NOMO-1 treated with DMSO at 0.1 percent for 48 hours (cell line): ENCODE data around the gene DCST2.
"Not testable (repeated sequence)": the region's sequence is repeated elsewhere in the genome, so short reads cannot be mapped to it uniquely, and the experiment has no call there.

ENCODE experiments used
- DNase-seq: peaks from one replicate; lab custom pipeline; 2025; ENCODE audit not compliant: unreplicated experiment; lab: John Stamatoyannopoulos, UW

Gene DCST2

GRCh38 chr1:154982341-154982740 lies 51.2 kb downstream of the DCST2 start:
- DNase-seq: no peak

GRCh38 chr1:154978360-154978759 lies 55.2 kb downstream of the DCST2 start:
- DNase-seq: no peak

DNA sequence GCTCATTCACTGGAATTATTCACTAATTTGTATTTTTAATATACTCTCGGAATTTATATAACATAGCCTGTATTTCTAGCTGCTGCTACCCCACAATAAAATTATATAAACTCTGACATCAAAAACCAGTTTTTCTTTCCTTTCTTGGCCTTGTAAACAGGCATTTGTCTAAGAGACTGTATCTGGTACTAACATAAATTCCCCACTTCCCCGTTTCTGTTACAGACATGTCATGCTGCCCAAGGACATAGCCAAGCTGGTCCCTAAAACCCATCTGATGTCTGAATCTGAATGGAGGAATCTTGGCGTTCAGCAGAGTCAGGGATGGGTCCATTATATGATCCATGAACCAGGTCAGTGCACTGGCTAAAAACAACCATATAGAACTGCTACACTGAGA lies 55.8 kb downstream of the DCST2 start:
- not testable (repeated sequence) for DNase-seq

GRCh38 chr1:154975409-154976059 lies 58.0 kb downstream of the DCST2 start:
- DNase-seq: peak; percentile 41

- peak; percentile 97 for DNase-seq
Measured at GRCh38 chr1:154974808-154975408, 58.7 kb downstream of the DCST2 start.

GRCh38 chr1:154974102-154974807 lies 59.3 kb downstream of the DCST2 start, which contains the start of gene CKS1B:
Gene CKS1B, plus strand, starts transcription at chr1:154974681. Its CDS starts 65 bp downstream, at chr1:154974746.
- peak; percentile 100 for DNase-seq

GRCh38 chr1:154973344-154974101 lies 60.1 kb downstream of the DCST2 start:
- DNase-seq: peak; percentile 95

DNA sequence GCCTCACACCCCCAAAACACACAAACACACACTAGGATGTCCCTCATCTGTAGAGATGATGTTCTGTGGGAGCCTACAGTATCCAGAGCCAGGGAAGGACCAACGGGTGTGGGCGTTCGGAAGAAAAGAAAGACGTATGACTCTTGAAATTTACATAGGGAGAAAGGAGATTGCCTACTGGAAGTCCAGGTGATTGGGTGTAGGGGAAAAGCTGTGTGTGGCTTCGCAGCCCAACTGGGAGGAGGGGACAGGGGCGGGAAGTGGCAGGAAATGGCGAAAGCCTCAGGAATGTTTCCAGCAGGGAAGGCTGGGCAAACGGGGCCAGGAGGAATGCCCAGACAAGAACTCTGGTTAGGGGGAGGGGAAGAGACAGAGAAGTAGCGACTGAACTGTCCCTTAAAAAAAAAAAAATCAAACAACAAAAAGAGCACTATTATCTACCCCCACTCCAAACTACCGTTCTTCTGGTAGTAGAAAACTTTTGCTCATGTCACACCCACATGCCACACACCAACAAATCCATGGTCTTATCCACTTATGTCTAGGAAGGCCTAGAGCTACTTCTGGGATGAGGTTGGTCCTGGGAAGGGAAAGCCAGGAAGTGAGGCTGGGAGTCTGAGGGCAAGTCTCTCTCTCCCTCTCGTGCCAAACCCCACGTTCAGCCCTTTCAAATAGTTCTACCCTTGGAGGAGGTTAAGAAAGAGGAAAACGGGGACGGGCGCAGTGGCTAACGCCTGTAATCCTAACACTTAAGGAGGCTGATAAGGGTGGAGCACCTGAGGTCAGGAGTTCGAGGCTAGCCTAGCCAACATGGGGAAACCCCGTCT lies 60.9 kb downstream of the DCST2 start:
- DNase-seq: no peak

GRCh38 chr1:154972213-154972516 lies 61.4 kb downstream of the DCST2 start:
- DNase-seq: no peak

DNA sequence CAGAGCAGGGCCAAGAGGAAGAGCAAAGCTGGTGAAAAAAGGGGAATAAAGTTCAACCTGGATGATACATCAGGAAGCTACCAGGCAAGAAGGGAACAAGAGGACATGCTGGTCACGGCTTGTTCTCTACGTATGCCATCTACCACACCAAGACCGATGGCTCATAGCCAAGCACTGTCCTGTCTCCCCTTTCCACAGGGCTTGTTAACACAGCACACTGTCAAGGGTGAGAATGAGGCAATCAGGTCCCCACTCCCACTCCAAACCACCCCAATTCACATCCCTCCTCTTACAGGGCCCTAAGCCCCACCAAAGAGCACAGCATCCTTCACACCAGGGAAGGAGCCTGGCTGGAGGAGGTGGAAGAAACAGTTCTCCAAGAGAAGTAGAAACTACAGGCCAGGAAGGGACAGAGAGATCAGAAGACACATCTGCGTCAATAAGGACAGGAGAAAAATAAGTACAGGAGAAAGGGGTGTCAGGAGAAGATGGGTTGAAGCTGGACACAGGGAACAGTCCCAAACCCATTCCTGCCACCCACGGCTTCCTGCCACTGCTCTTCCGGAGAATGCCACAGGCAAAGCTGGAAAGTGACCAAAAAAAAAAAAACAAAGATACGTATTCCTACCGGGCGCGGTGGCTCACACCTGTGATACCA lies 62.1 kb downstream of the DCST2 start:
- no peak for DNase-seq

DNA sequence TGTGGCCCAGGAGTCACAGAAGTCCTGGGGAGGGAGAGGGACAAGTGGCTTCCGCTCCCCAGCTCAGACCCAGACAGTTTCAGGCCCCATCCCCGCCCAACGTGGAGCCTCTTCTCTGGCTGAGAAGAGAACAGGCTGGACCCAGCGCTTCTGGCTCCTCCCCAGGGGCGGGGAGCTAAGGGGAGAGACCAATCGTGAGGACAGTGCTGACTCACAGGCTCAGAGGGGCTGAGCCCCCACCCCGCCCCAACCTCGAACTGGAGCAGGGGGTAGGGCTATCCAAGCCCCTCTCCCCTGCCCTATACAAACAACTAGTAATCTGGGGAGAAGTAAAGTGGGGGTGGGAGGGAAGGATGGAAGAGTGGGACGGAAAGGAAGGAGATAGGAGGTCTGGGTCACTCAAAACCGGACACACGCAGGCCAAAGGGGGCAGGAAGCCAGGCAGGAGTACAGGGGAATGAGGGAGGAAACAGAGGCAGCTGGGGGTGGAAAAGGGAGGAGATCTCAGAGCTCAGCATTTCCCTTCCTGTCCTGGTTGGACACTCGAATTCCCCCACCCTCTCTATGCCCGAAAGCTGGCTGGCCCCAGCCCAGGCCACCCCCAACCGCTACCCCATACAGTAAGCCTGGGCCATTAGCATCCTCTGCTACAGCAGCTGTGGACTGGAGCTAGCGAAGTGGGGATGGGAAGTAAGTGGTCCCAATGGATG lies 62.8 kb downstream of the DCST2 start, which contains the start of gene SHC1:
Gene SHC1 (minus strand): TSS at position 117 of the 710 bp plus-strand sequence. CDS start 221 bp downstream, outside the sequence.
- no peak for DNase-seq

- DNase-seq: no peak
Measured at GRCh38 chr1:154969860-154970452, 63.6 kb downstream of the DCST2 start.

DNA sequence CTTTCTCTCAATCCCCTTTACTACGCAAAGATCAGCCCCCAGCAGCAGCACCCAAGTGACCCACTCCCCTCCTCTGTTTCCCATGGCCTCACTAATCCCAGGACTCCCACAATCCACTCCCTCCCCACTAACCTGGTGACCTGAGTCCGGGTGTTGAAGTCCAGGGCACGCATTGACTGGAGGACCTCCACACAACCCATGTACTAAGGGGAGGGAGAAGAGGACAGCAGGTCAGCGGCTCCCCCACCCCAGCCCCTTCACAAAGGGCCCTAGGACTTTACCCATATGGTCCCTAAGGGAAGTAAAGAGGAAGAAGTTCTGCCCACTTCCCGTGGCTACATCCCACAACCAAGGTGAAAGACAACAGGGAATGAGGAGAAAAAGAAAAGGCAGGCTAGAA lies 64.3 kb downstream of the DCST2 start:
- DNase-seq: no peak

GRCh38 chr1:154968731-154969130 lies 64.8 kb downstream of the DCST2 start:
- DNase-seq: no peak
